HG03039 (cell line): ENCODE results near the gene HYAL1.
A peak's percentile ranks its signal among the peaks of the same experiment; 100 is the strongest.

Experiments used
- ATAC-seq: cut with Tn5 transposase; IDR thresholded peaks from one replicate; pipeline ENCODE4 v1.9.1; 2021; ENCODE audit warnings: mild to moderate bottlenecking, moderate library complexity; ENCODE audit not compliant: unreplicated experiment

HYAL1 gene

GRCh38 chr3:50334339-50335075 lies 31.1 kb upstream of the HYAL1 start:
- no peak for ATAC-seq

DNA sequence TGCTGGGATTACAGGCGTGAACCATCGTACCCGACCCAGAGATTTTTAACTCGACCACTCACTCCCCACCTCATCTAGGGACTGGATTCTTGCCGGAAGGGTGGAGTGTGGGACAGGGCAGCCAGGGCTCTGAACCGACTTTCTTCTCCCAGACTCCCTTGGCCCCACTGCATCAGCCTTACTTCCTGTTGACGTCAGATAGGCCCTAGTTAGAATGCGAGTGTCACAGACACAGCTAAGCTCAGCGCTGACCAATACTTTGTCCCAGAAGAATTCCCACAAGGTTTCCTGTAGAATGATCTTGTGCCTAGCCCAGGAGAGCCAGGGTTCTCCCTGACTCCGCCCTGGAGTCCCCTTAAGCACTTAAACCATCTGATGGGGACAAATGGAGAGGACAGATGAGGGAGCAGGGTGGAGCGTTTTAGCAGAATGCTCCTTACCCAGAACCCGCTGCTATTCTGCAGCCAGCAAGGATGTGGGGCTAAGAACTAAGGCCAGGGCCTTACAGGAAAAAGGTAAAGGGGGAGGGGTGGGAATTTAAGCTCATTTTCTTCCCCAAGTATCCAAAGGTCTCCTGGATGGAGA lies 30.5 kb upstream of the HYAL1 start:
- ATAC-seq, result no peak

DNA sequence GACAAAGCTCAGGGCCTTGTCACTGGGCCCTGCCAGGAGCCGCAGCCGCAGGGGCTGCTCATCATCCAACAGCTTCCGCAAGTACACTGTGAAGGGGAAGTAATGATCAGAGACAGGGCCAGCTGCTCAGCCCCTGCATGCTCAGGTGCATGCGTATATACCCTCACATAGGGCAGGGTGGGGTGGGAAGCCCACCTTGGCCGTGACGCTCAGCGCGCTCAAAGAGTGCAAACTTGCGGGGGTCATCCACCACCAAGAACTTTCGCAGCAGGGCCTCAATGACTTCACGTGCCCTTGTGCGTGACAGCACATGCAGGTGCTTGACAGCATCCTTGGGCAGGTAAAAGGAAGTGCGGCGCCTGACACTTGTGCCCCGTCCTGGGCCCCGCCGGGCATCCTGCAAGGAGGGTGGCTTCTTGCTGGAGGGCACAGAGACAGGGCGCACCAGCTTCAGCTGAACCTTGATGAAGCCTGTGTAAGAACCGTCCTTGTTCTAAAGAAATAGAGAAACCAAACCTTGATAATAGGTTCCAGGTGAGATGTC lies 28.1 kb upstream of the HYAL1 start:
- ATAC-seq, result no peak

- ATAC-seq, result no peak
These were observed 27.0 kb upstream of the HYAL1 start for GRCh38 chr3:50330330-50330729.

- peak; percentile 84 for ATAC-seq
These were observed 24.7 kb upstream of the HYAL1 start, which contains the start of gene TUSC2 for GRCh38 chr3:50327943-50328691. Gene TUSC2 (minus strand): TSS chr3:50328223. CDS start chr3:50328099, 124 bp downstream.

- no peak for ATAC-seq
These were observed 23.8 kb upstream of the HYAL1 start for GRCh38 chr3:50327129-50327528.

DNA sequence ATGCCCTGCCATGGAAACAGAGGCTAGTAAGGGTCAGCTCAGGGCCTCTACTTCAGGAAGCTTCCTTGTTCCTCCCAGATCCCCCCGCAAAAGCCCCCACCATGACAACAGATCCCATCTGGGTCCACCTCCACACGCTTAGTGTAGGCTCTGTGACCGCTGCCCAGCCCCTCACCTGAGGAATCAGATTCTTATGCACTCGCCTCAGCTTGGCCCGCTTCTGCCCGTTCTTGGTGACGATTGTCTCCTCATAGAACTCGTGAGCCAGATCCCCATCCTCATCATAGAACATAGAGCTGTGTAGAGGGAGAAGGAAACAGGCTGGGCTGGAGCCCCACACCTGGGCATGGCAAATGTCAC lies 22.8 kb upstream of the HYAL1 start:
- ATAC-seq, result no peak

DNA sequence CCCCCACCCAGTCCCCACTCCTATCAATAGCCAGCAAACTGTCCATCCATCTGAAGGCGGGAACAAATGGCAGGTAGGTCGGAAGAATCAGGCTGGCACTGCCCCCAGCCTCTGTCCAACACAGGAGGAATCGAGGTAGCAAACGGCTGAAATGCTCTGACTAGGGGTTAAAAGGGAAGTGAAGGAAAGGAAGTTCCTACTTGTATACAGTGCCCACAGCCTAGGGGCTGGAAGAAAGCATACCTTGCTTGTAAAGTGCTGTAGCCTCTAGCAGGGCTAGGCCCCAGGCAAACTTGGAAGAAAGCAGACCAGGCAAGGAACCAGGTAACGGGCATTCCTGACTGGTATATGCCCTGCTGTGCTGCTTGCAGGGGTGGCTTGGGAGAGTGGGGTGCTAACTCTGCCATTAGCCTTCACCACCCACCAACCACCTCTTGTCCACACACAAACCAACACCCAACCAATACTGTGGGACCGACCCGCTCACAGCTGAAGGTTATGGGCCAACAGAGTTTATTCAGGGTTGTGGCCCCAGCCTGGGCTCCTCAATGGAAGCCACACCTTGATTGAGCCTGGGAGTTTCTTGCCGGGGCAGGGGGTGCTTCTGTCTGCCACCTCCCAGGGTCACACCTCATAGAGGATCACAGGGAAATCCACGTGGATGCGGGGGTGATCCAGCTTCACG lies 22.3 kb upstream of the HYAL1 start:
- no peak for ATAC-seq

GRCh38 chr3:50325113-50325480 lies 21.7 kb upstream of the HYAL1 start:
- no peak for ATAC-seq

DNA sequence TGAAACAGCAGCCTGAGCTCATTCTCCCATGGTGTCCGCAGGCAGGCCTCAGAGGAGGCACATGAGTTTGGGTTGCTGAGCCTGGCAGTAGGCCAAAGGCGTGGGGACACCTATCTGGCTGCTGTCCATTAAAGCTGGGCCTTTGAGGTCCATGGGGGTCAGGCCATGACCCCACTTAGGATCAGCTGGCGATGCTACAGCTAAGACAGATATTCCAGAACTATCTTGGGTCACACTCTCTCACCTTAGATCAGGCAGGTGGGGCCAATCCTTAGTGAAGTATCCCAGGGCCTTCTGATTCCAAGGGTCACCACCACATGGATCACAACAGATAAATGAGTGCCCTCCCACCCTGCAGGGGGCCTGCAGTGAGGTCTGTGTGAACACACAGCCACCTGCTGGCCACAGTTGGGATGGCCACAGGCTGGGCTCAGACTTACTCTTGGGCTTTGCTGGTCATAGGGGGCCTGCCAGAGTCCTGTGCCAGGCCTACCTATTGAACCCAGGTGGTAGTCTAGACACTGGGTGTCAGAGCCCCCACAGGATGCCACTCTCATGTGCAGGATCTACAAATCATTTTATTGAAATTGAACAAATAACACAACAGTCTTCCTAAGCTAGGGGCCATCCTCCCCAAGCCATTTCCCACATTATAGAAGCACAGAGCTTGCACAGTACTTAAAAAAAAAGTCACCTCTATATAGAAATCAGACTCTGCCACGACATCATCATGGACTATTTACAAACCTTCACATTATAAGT lies 21.2 kb upstream of the HYAL1 start:
- no peak for ATAC-seq

DNA sequence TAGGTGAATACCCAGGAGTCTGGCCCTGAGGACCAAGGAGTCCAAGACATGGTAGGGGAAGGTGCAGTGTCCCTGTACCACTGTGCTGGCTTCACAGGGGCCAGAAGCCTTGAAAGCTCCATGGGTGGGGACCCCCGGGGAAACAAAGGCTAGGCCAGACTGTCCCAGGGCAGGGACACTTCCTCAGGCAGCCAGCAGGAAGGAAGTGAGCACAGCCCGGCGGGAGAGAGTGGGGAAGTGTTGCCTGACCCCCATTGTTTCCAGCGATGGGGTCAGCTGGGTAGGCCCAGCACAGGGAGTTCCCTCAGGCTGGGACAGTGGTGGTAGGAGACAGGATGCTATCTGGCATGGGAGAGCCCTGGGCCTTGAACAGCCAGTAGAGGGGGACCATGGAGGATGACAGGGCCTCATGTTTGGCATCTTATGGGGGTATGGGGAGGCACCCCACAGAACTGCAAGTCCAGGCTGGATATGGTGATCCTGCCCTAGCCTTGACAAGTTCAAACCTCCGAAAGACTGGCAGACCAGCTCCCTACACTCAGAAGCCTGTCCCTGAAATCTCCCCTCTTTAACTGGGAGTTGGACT lies 20.3 kb upstream of the HYAL1 start:
- no peak for ATAC-seq

- ATAC-seq, result no peak
These were observed 19.8 kb upstream of the HYAL1 start for GRCh38 chr3:50323092-50323600.

GRCh38 chr3:50322386-50323091 lies 19.2 kb upstream of the HYAL1 start, which contains the start of gene HYAL2:
Gene HYAL2 (minus strand): TSS chr3:50322745. CDS start chr3:50320489, 2,256 bp downstream.
- ATAC-seq, result no peak

- ATAC-seq, result no peak
These were observed 18.7 kb upstream of the HYAL1 start for GRCh38 chr3:50322115-50322385.

DNA sequence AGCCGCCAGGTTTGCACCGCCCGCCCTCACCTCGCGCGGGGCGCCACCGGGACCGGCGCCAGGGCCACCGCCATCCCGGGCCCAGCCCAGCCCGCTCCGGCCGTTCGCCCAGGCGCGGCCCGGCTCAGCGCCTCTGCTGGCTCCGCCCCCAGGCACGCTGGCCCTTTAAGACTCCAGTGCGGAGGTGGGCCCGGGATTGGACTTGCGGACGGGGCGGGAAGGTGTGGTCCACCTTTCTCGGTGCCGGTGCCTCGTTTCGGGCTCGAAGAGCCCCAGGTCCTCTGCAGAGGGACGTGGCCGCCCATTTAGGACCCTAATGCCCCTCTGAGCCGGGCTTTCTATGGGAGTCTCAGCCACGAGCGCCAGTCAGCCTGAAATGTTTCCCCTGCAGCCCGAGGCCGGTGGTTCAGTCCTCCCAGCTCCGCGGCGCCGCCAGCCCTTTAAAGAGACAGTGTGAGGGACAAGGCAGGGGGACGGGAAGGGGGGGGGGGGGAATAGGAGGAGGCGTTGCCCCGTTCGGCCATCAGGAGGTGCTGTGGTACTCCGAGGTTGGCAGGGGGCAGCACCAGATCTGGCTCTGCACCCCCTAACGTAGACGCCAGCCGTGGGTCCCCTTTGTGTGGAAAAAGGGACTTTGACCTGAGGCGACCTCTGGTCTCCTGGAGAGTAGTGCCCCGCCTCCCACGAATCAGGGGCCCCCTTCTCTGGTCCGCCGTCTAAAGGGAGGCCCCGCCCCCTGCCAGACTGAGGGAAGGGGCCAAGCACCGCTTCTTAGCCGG lies 18.2 kb upstream of the HYAL1 start:
- ATAC-seq, result peak; percentile 70

- peak; percentile 30 for ATAC-seq
These were observed 17.5 kb upstream of the HYAL1 start for GRCh38 chr3:50320853-50321335.

- ATAC-seq, result no peak
These were observed 16.7 kb upstream of the HYAL1 start for GRCh38 chr3:50319894-50320625.
